Measurements from ENCODE around the gene CSTA. TPM values are rescaled to one million over a fixed set of nuclear protein-coding genes. Genes with fewer than 3 reads are reported as not detected.
A peak's percentile ranks its signal among the peaks of the same experiment; 100 is the strongest.

CSTA gene, protein sequence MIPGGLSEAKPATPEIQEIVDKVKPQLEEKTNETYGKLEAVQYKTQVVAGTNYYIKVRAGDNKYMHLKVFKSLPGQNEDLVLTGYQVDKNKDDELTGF
- total RNA-seq = not detected

- H3K27ac Mint-ChIP-seq = no peak within 1 kb of the TSS
- ChIA-PET CTCF (interaction anchor here (0.7 kb wide), 1 partner anchor 11 kb away, joined by 3 read pairs; no protein-coding TSS in a partner anchor), POLR2A (no interaction called here)
- ATAC-seq (no peak), DNase-seq (no peak)
- H3K4me1 Mint-ChIP-seq = peaks cover 19% of the 10 kb centered on the region
- peaks cover 3% of the 10 kb centered on the region for H3K9me3 Mint-ChIP-seq (ENCODE audit: low read depth)
- H3K36me3 Mint-ChIP-seq (ENCODE audit: low read depth) = no peaks in the 10 kb centered on the region
- no peak within 1 kb of the TSS for H3K4me3 Mint-ChIP-seq
- intact Hi-C loops (cut with DNase I, micrococcal nuclease) = no loop called here
- H3K27me3 Mint-ChIP-seq = no peaks in the 10 kb centered on the region
Observed at GRCh38 chr3:122324871-122325323, at the start of gene CSTA. CSTA (plus strand) TSS chr3:122325248; CDS start chr3:122325293, 45 bp downstream.

DNA sequence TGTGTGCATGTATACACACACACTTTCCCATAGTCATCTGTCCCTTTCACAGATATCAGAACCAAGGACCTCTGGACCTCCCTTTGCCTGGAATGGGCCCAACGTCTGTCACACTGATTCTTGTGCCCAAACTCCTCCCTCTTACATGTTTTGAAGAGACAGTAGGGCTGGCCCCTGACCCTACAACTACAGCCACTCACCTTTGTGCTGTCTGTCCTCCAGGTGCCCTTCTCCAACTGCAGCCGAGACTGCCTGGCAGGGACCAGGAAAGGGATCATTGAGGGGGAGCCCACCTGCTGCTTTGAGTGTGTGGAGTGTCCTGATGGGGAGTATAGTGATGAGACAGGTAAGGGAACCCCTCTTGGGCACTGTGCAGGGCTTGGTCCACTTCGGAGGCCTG is 43.2 kb upstream of the CSTA start:
- Mint-ChIP-seq H3K4me3 (no peak overlapping the region), H3K27me3 (peaks cover 2% of the 10 kb centered on the region), H3K36me3 (ENCODE audit: low read depth) (no peaks in the 10 kb centered on the region), H3K9me3 (ENCODE audit: low read depth) (no peaks in the 10 kb centered on the region), H3K4me1 (no peaks in the 10 kb centered on the region), H3K27ac (no peak overlapping the region)
- DNase-seq = no peak
- intact Hi-C loops (cut with DNase I, micrococcal nuclease) = no loop called here
- ChIA-PET POLR2A (no interaction called here), CTCF (interaction anchor here (0.7 kb wide), 1 partner anchor 45 kb away, joined by 3 read pairs; no protein-coding TSS in a partner anchor)
- ATAC-seq = no peak

GRCh38 chr3:122283796-122284445 is 41.1 kb upstream of the CSTA start:
- Mint-ChIP-seq H3K27ac (no peak overlapping the region), H3K9me3 (ENCODE audit: low read depth) (no peaks in the 10 kb centered on the region), H3K4me1 (no peaks in the 10 kb centered on the region), H3K27me3 (peaks cover 2% of the 10 kb centered on the region), H3K4me3 (no peak overlapping the region), H3K36me3 (ENCODE audit: low read depth) (no peaks in the 10 kb centered on the region)
- ATAC-seq (no peak), DNase-seq (no peak)
- intact Hi-C loops (cut with DNase I, micrococcal nuclease) = no loop called here
- ChIA-PET POLR2A (no interaction called here), CTCF (no interaction called here)

DNA sequence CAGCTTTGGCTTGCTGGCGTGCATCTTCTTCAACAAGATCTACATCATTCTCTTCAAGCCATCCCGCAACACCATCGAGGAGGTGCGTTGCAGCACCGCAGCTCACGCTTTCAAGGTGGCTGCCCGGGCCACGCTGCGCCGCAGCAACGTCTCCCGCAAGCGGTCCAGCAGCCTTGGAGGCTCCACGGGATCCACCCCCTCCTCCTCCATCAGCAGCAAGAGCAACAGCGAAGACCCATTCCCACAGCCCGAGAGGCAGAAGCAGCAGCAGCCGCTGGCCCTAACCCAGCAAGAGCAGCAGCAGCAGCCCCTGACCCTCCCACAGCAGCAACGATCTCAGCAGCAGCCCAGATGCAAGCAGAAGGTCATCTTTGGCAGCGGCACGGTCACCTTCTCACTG is 40.6 kb upstream of the CSTA start:
- Mint-ChIP-seq H3K4me1 (no peaks in the 10 kb centered on the region), H3K4me3 (no peak overlapping the region), H3K36me3 (ENCODE audit: low read depth) (no peaks in the 10 kb centered on the region), H3K9me3 (ENCODE audit: low read depth) (no peaks in the 10 kb centered on the region), H3K27ac (no peak overlapping the region), H3K27me3 (peaks cover 2% of the 10 kb centered on the region)
- ChIA-PET CTCF (no interaction called here), POLR2A (no interaction called here)
- DNase-seq = no peak
- no peak for ATAC-seq
- intact Hi-C loops (cut with DNase I, micrococcal nuclease) = no loop called here

DNA sequence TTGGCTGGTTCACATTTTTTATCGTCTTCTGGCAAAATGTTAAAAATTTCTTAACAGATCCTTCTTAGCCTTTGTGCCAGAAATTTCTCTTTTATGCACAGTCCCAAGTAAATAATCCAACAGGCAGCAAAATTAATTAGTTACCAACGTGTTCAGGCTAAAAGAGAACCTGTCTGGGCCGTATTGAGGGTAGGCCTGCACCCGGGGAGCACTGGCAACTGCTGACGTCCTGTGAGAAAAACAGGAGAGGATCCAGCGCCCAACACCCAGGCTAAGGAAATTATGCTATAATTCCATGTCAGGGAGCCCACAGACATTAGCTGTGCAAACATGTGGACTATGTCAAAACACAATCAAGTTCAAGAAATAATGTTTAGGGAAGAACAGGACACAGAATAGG is 30.7 kb upstream of the CSTA start:
- Mint-ChIP-seq H3K36me3 (ENCODE audit: low read depth) (no peaks in the 10 kb centered on the region), H3K27me3 (no peaks in the 10 kb centered on the region), H3K27ac (no peak overlapping the region), H3K9me3 (ENCODE audit: low read depth) (no peaks in the 10 kb centered on the region), H3K4me3 (no peak overlapping the region), H3K4me1 (peaks cover 18% of the 10 kb centered on the region)
- ATAC-seq = no peak
- intact Hi-C loops (cut with DNase I, micrococcal nuclease) = no loop called here
- POLR2A ChIA-PET = no interaction called here
- DNase-seq = no peak
- CTCF ChIA-PET = no interaction called here

DNA sequence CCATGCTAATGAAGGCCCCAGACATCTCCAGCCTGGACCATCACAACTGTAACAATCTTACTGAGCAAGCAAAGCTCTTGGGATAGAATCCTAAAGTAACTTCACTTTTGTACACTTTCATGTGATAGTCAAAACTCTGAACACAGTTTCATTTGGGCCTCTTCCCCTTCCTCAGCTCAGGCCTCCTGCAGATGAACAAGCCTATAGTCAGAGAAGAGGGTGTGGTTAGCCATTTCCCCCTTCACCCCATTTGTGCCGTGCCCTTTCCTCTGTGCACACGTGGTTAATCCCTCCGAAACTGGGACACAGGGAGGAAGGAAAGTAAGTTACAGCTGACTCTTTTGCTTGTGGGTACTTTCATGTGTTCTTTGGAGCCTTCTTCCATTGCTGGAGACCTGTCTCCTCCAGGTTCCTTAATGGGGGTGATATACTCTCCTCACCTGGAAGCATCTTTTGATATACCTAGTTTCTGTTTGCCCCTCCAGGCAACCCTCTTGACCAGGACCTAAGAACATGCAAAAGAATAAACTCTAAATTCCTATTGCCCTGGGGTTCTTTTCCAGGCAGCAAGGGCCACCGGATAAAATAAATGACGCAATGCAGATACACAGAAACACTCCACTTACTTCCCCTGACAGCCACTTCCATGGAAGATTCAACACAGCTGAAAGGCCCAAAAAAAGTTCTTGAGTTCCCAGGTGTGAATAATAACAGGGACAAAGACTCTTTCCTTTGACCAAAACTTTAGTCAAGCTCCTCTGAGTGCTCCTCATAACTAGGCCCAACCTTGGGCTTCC is 29.6 kb upstream of the CSTA start:
- intact Hi-C loops (cut with DNase I, micrococcal nuclease) = no loop called here
- DNase-seq (no peak), ATAC-seq (peak; percentile 56)
- no peaks in the 10 kb centered on the region for H3K36me3 Mint-ChIP-seq (ENCODE audit: low read depth)
- no peaks in the 10 kb centered on the region for H3K9me3 Mint-ChIP-seq (ENCODE audit: low read depth)
- no peak overlapping the region for H3K27ac Mint-ChIP-seq
- ChIA-PET CTCF (no interaction called here), POLR2A (no interaction called here)
- H3K27me3 Mint-ChIP-seq = no peaks in the 10 kb centered on the region
- peaks cover 18% of the 10 kb centered on the region for H3K4me1 Mint-ChIP-seq
- H3K4me3 Mint-ChIP-seq = no peak overlapping the region

GRCh38 chr3:122298239-122298638 is 26.8 kb upstream of the CSTA start:
- ChIA-PET CTCF (interaction anchor here (1.9 kb wide), 1 partner anchor 197 kb away, joined by 4 read pairs; no protein-coding TSS in a partner anchor), POLR2A (no interaction called here)
- Mint-ChIP-seq H3K36me3 (ENCODE audit: low read depth) (no peaks in the 10 kb centered on the region), H3K9me3 (ENCODE audit: low read depth) (no peaks in the 10 kb centered on the region), H3K27me3 (no peaks in the 10 kb centered on the region), H3K4me3 (no peak overlapping the region), H3K27ac (no peak overlapping the region), H3K4me1 (peaks cover 18% of the 10 kb centered on the region)
- peak; percentile 60 for ATAC-seq
- peak; percentile 26 for DNase-seq
- intact Hi-C loops (cut with DNase I, micrococcal nuclease) = loop anchor here in 1 of 2 experiments (2.0 kb wide), 1 partner anchor 39 kb away; no protein-coding TSS in a partner anchor

DNA sequence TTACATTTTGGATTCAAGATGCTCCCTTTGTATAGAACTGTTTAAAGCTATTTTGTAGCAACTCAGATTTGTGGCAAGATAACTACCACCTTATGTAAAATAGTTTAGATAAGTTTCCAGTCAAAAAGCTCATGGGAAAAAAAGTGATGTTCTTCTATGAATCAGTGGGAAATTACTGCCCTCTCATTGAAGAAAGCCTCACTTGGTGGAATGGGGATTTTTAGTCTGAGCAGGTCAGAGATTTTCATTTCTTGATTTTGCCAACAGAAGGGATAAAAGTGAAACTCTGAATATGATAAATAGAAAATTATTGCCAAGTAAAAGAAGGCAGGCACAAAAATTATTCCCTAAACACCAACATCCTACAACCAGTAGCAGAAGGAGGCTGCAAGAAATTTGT is 25.8 kb upstream of the CSTA start:
- POLR2A ChIA-PET = interaction anchor here (1.3 kb wide), 1 partner anchor 198 kb away, joined by 4 read pairs; no protein-coding TSS in a partner anchor
- intact Hi-C loops (cut with DNase I, micrococcal nuclease) = loop anchor here in 1 of 2 experiments (1.0 to 2.0 kb wide), 2 partner anchors 40 to 153 kb away; no protein-coding TSS in a partner anchor

DNA sequence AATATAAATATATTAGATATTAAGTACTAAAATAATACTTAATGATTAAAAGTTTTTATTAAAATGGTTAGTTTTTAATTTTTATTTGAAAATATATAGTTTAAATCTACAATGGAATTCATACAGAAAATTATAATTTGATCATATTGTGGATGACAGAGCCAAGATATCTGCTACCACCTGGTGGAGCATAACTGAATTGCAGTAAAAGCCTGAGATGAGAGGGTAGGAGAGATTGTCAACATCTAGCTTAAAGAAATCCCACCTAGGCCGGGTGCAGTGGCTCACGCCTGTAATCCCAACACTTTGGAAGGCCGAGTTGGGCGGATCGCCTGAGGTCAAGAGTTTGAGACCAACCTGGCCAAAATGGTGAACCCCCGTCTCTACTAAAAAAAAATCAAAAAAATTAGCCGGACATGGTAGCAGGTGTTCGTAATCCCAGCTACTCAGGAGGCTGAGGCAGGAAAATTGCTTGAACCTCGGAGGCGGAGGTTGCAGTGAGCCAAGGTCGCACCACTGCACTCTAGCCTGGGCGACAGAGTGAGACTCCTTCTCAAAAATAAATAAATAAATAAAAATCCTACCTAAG is 25.1 kb upstream of the CSTA start:
- DNase-seq (peak; percentile 53), ATAC-seq (peak; percentile 59)
- Mint-ChIP-seq H3K4me1 (peaks cover 18% of the 10 kb centered on the region), H3K36me3 (ENCODE audit: low read depth) (no peaks in the 10 kb centered on the region), H3K27me3 (no peaks in the 10 kb centered on the region), H3K4me3 (no peak overlapping the region), H3K9me3 (ENCODE audit: low read depth) (no peaks in the 10 kb centered on the region), H3K27ac (no peak overlapping the region)
- ChIA-PET POLR2A (interaction anchor here (1.3 kb wide), 1 partner anchor 198 kb away, joined by 4 read pairs; no protein-coding TSS in a partner anchor), CTCF (interaction anchor here (0.6 to 3.6 kb wide), 22 partner anchors 10 to 754 kb away, joined by 3 to 54 read pairs (median 4); partner anchors contain the start of genes FAM162A and POLQ)
- intact Hi-C loops (cut with DNase I, micrococcal nuclease) = loop anchor here (1.0 to 5.0 kb wide), 6 partner anchors 41 to 754 kb away; no protein-coding TSS in a partner anchor

More for the DNA sequence above, 25.8 kb upstream of the CSTA start:
- no peaks in the 10 kb centered on the region for H3K36me3 Mint-ChIP-seq (ENCODE audit: low read depth)
- no peak overlapping the region for H3K27ac Mint-ChIP-seq
- peak; percentile 24 for ATAC-seq
- DNase-seq = no peak
- H3K9me3 Mint-ChIP-seq (ENCODE audit: low read depth) = no peaks in the 10 kb centered on the region
- no peak overlapping the region for H3K4me3 Mint-ChIP-seq
- H3K4me1 Mint-ChIP-seq = peaks cover 18% of the 10 kb centered on the region
- CTCF ChIA-PET = interaction anchor here (0.6 to 3.6 kb wide), 19 partner anchors 11 to 753 kb away, joined by 3 to 54 read pairs (median 5); partner anchors contain the start of genes FAM162A and POLQ
- no peaks in the 10 kb centered on the region for H3K27me3 Mint-ChIP-seq

DNA sequence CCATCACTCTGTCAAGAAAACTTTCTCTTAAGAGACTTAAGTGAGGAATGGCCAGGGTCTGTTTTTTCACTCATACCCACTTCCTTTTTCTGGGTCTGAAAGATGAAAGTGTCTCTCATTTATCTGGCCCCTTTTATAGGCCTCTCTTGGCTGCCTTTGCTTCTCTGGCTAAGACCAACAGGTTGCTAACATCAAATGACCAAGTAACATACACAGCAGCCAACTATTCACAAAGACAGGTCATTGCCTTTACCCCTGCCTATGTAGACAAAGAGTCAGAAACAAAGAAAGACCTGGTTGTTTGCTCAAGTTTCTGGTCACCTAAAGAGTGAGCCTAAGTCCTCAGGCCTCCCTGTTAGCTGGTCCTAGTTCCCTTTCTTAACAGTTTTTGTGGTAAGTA is 24.0 kb upstream of the CSTA start:
- H3K4me1 Mint-ChIP-seq = peaks cover 18% of the 10 kb centered on the region
- H3K4me3 Mint-ChIP-seq = no peak overlapping the region
- ATAC-seq = no peak
- no peak overlapping the region for H3K27ac Mint-ChIP-seq
- ChIA-PET POLR2A (no interaction called here), CTCF (interaction anchor here (1.2 to 3.6 kb wide), 7 partner anchors 11 to 755 kb away, joined by 3 to 54 read pairs (median 6); partner anchors contain the start of genes FAM162A and POLQ)
- intact Hi-C loops (cut with DNase I, micrococcal nuclease) = loop anchor here (2.0 to 5.0 kb wide), 2 partner anchors 42 to 419 kb away; no protein-coding TSS in a partner anchor
- H3K9me3 Mint-ChIP-seq (ENCODE audit: low read depth) = no peaks in the 10 kb centered on the region
- H3K36me3 Mint-ChIP-seq (ENCODE audit: low read depth) = no peaks in the 10 kb centered on the region
- H3K27me3 Mint-ChIP-seq = no peaks in the 10 kb centered on the region
- no peak for DNase-seq
